ENCODE results near the gene GNB1L.
"Not testable (repeated sequence)": the region's sequence is repeated elsewhere in the genome, so short reads cannot be mapped to it uniquely, and the experiment has no call there.

Gene GNB1L

DNA sequence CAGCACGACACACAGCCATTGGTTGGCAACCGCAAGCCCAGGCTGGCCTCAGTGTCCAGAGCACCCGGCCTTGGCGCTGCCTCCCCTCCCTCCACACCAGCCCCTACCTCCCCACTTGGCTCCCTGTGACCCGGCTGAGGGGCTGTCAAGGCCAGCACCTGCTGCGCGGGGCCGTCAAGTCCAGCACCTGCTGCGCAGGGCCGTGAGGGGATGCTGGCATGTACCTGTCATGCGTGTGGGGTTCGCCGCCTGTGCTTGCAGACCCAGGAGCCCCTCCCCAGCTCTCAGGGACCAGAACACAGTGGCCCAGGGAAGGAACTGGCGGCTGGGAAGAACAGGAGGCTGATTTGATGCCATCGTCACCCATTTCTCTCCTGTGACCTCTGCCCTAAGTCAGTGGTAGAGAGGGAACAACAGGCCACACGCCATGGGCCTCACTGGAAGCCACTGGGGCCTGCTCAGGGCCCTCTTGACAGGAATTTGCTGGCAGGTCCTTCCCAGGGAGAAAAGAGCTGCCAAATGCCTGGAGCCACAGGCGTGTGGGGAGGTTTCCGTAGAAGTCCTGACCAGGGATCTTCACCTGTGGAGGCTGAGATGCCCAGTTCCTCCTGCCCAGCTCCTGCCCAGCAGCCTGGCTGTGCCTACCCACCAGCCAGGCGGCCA, 56.5 kb downstream of the GNB1L start:
- DNase-seq (ENCODE audit: low read depth in 2 of 3, low spot score in 1 of 3), result no peak

DNA sequence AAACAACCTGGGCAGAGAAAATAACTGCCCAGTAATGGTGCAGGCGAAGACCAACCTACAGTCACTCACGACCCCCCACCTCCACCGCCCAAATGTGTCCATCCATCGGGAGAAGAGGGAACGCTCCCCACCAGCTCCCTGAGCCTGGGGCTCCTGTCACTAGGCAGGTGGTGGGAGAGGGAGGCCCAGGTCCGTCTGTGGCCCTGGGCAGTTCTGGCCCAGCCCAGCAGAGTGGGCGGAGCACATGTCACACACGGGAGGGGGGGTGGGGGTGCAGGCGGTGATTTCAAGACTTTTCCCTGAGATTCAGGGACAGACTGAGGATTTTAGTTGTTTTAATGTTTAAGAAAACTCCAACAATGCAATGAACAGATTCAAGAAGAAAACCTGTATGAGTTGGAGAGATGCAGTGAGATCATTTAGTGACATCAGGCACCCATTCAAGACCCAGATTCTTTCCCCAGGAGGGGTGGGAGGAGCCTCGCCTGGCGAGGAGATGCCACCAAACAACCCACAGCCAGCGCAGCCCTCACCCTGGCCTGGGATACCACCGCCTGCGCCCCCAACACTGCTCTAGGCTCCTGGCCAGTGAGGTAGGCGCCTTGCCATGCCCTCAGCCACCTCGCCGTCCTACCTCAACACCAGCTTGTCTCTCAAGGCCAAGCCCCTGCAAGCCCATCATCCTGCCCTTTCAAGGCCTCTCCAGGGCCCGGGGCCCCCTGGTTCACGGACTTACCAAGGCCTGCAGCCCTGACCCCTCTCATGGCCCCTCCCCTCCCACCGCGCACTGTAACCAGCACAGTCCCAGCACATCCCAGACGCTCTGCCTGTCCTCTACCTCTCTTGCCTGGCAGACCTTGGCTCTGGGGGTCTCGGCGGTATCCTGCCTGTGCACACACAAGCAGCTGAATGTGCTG, 57.3 kb downstream of the GNB1L start:
- DNase-seq (ENCODE audit: low read depth in 2 of 3, low spot score in 1 of 3), result no peak

DNA sequence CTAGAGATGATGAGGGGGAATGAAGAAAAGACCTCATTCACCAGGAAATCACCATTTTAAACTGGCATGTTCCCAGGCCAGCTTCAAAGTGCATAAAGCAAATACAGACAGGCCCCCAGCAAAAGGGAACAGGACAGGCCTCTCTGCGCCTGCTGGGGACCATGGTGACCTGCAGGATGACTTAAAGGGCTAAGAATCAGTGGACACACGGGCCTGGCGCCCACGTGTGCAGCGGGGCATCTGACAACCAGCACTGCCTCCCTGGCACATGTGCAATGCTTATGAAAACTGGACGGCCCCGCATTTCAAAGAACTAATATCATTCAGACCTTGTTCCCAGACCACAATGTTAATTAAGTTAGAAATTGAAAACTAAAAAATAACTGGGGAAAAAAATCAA, 58.5 kb downstream of the GNB1L start:
- no peak for DNase-seq (ENCODE audit: low read depth in 2 of 3, low spot score in 1 of 3)

DNA sequence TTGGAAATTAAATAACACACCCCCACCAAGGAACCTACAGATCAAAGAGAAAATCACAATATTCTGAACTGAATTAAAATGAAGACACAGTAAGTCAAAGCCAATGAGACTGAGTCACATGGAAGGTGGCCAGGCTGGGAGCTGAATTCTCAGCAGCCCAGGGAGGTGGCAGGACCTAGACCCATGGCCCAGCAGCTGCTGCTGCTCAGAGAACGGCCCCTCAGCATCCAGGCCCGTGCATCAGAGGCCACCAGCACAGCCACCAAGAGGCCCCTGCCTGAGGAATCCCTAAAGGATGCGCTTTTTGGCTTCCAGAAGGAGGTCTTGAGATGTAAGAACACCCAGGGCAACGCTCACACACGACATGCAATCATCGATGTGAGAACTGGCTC, 59.1 kb downstream of the GNB1L start:
- DNase-seq (ENCODE audit: low read depth in 2 of 3, low spot score in 1 of 3), result no peak

DNA sequence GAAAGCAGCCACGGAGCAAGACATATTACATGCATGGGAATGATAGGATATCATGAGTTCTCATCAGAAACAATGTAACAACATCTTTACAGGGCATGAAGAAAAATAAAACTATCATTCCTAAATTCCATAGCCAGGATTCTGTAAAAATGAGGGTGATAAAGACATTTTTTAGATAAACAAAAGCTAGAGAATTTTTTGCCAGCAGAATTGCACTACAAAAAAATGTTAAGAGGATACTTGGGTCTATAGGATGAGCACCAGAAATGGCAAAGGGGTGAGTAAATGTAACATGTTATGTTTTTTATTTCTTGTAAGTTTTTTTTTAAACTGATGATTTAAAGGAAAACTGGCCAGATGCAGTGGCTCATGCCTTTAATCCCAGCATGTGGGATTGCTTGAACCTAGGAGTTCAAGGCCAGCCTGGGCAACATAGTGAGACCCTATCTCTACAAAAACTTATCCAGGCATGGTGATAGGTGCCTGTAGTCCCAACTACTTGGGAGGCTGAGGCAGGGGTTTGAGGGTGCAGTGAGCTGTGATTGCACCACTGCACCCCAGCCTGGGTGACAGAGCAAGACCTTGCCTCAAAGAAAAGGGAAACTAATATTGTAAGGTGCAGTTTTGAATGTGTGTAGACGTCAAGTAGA, 60.9 kb downstream of the GNB1L start:
- no peak for DNase-seq (ENCODE audit: low read depth in 2 of 3, low spot score in 1 of 3)

DNA sequence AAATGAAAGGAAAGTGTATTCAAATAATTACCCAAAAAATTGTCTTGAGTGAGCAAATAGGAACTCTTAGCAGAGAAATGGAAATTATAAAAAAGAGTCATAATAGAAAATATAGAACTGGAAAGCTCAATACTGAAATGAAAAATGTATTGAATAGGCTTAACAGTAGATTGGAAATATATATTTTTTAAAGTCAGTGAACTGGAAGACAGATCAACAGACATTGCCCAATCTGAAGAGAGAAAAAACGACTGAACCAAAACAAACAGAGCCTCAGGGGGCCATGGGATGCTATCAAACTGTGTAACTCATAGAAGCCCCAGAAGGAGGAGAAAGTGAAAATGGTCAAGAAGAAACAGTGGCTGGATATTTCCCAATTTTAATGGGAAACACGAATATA, 61.5 kb downstream of the GNB1L start:
- DNase-seq (ENCODE audit: low read depth in 2 of 3, low spot score in 1 of 3), result no peak

DNA sequence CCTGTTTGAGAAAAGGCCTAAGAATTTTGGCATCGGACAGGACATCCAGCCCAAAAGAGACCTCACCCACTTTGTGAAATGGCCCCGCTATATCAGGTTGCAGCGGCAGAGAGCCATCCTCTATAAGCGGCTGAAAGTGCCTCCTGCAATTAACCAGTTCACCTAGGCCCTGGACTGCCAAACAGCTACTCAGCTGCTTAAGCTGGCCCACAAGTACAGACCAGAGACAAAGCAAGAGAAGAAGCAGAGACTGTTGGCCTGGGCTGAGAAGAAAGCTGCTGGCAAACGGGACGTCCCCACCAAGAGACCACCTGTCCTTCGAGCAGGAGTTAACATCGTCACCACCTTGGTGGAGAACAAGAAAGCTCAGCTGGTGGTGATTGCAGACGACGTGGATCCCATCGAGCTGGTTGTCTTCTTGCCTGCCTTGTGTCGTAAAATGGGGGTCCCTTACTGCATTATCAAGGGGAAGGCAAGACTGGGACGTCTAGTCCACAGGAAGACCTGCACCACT, 62.2 kb downstream of the GNB1L start:
- DNase-seq (ENCODE audit: low read depth in 2 of 3, low spot score in 1 of 3), result not testable (repeated sequence)

DNA sequence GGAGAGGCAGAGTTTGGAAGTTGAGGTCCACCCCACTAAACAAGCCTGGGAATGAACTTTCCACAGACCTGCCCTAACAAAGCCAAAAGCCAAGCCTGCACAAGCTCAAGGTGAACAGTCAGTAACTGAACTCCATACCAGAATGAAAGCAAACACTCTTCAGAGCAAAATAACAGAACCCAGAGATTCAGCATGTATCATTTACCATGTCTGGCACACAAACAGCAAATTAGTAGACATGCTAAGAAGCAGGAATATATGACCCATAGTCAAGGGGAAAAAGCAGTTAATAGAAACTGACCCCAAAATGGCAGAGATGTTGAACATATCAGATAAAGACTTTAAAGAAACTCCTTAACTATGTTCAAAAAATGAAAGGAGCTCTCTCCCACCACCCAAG, 62.8 kb downstream of the GNB1L start:
- no peak for DNase-seq (ENCODE audit: low read depth in 2 of 3, low spot score in 1 of 3)

DNA sequence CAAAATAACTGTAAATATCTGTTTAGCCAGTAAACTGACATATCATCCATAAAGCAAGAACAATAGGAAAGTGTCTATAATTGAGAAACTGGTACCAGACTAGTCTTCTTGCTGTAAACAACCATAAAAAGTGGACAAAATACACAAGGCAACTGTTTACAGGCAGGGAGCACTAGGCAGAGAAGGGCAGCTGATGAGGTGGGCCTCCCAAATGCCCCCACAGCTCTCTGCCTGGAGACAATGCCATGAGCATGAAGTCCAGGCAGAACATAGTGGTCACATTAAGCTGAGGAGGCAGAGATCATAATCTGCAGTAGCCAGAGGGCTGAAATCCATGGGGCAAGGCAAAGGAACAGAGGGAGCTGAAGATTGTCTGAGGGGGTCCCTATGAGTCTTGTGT, 63.4 kb downstream of the GNB1L start:
- no peak for DNase-seq (ENCODE audit: low read depth in 2 of 3, low spot score in 1 of 3)

DNA sequence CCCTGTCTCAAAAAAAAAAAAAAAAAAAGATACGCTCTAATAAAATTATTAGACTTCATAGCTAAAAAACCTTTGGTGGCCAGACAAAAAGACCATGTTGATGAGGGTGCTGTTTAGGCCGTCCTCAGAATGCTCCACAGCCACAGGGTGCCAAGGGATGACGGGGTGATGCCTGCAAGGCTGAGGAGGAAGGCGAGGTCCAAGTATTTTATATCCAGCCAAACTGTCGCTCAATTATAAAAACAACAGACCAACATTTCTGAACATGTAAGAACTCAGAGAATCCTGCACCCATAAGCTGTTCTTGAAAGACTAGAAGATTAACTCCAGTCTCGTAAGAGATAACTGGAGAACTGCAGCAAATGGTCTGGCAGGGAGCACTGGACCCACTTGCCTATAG, 64.8 kb downstream of the GNB1L start:
- DNase-seq (ENCODE audit: low read depth in 2 of 3, low spot score in 1 of 3), result no peak

DNA sequence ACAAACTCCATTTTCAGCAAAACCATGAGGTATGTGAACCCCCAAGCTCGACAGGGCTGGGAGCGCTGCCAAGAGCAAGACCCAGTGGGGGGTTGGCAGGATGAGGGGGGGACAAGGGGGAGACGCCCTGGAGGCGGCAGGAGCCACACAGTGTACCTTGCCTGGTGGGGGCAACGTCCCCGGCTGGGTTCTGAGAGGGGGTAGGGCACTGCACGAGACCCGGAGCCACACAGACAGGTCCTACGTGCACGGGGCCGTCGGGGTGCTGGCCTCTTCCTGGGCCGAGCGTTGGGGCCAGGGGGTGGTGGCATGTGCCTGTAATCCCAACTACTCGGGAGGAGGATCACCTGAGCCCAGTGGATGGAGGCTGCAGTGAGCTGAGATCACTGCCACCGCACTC, 65.3 kb downstream of the GNB1L start:
- DNase-seq (ENCODE audit: low read depth in 2 of 3, low spot score in 1 of 3), result no peak

DNA sequence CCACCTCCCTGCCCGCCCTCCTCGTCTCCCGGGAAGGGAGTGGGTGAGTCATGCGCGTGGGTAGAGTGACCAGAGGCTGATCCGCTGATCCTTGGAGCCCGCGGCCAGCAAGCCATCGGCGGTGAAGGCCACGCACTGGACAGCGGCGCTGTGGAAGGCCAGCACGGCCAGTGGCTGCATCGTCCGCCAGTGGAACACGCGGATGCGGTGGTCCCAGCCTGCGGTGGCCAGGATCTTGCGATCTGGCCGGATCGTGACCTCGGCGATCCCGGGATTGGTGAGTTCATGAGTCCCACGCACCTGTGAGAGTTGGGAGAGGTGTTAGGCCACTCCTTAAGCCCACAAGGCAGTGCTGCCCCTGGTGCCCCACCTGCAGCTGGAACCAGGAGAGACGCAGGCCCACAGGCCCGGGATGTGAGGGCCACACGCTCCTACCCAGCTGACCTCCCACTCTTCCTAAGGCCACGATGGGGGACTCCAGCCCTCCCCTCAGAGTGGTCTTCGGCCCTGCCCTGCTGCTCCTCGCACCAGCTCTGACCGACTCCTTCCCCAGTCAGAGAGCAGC, 65.9 kb downstream of the GNB1L start:
- DNase-seq (ENCODE audit: low read depth in 2 of 3, low spot score in 1 of 3), result no peak

DNA sequence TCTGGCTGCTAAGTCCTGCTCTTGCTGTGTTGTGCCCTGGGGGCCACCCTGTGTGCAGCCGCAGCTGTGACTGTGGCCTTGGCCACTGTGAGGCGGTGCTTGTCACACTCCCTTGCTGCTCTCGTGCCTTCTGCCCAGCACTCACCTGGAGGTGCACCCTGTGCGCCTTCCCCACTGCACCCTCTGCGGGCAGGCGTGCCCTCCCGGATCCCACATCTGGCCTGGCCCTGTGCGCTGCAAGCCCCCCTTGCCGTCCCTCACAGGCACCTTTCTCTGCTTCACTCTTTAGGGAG, 66.9 kb downstream of the GNB1L start:
- no peak for DNase-seq (ENCODE audit: low read depth in 2 of 3, low spot score in 1 of 3)

DNA sequence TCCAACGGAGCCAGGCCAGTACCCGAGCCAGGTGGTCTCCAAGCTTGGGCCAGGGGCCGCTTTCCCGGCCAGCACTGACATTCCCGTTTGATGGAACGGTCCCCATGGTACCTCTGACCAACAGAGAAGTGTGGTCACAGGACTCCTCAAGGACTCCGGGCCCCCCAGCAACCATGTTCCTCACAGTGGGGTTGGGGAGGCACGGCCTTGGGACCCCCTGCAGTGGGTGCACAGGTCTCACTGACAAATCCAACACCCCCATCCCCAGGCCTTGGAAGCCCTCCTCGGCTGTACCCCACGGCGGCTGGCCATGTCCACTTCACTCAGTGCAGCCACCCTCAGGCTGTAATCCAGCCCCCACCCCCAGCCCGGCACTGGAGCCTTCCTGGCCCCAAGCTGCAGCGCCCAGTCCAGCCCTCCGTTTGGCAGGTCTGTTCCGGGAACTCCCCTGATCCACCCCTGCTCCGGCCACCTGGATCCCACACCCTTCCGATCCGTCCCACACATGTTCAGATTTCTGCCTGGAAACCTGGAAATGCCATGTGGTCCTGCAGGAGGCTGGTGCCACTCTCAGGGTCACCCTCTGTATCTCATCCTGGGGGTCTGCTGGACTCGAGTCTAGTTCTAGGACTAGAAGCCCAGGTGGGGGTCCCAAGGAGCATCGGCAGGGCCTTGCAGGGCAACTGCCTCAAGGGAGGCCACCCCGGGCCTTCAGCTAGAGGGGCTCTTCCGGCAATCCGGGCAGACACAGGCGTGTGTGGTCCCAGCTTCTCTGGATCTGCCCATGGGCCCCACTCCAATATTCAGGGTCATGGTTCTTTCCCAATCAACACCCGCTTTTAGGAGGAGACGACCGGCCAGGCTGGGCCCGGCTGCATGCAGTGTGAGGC, 67.5 kb downstream of the GNB1L start:
- no peak for DNase-seq (ENCODE audit: low read depth in 2 of 3, low spot score in 1 of 3)

DNA sequence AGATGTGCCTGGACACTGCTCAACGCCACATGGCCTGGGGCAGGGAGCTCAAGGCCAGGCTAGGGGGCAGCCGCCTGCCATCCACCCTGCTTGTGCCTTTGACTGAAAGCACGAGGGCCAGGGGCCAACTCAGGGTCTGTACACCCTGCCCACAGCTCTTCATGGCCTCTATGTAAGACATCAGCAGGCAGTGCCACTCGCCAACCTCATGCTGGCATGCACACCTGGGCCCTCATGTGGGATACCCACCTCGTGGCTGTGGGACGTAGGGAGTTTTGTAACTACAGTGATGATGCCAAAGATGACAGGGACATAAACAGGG, 68.4 kb downstream of the GNB1L start:
- no peak for DNase-seq (ENCODE audit: low read depth in 2 of 3, low spot score in 1 of 3)

DNA sequence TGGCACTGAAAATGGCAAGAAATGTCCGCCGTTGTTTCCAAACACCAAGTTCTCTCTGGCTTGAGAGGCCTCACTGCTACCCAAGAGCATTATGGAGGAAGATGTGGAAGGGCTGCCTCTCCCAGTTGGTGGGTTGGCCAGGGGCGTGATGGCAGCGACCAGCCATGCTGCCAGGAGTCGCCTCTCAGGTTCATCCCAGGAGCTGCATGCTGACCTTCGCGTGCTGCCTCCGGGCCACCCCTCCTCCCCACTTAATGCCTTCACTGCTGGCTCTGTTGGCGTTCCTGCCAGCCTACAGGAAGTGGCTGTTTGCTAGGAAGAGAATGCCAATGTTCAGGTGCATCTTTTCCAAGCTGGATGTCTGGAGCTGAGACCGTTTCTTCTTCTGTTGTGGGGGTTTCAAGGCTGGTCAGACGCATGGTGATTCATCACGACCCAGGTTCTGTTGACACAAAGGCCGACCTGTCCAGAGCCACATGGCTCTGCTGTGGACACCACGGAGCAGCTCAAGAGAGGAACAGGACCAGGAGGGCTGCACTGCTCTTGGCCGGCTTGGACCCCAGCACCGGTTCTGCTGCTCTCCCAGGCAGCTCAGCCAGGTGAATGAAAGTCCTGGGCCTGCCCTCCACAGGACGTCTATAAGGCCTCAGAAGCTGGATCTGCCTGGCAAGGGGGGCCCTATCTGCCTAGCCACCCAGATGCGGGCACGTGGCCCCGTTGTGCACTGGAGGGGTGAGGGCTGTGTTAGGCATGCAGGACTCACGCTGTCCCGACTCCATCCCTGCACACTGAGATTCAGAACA, 69.0 kb downstream of the GNB1L start:
- DNase-seq (ENCODE audit: low read depth in 2 of 3, low spot score in 1 of 3), result no peak

DNA sequence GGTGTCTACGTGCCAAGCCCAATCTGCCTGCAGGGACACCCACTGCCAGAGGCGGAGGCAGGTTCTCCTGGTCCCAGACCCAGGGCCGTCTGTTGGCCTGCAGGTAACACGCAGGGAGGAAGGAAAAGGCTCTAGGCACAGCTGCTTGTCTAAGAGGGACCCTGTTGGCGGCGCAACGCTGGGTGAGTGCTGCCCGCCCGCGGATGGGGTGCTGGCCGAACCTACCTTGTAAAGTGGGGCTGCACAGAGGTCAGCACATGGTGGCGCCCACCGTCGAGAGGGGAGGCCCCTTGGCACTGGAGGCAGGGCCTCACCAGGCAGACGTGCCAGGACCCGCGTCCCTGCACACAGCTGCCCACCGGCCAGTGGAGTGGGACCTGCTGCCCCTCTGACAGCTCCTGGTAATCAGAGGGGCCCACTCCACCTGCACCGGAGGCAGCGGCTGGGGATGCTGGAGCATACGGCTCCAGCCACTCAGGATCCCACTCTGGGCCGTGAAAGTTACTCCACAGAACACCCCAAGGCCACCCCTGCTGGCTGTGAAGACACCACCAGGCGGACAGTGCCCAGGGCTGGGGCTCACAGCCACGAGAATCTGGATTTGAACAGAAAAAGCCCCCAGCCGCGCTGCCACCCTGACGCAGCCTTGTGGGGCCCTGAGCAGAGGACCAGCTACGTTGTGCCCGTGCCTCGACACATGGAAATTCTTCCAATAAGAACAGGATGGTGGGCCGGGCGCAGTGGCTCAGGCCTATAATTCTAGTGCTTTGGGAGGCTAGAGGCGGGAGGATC, 70.1 kb downstream of the GNB1L start:
- DNase-seq (ENCODE audit: low read depth in 2 of 3, low spot score in 1 of 3), result no peak

DNA sequence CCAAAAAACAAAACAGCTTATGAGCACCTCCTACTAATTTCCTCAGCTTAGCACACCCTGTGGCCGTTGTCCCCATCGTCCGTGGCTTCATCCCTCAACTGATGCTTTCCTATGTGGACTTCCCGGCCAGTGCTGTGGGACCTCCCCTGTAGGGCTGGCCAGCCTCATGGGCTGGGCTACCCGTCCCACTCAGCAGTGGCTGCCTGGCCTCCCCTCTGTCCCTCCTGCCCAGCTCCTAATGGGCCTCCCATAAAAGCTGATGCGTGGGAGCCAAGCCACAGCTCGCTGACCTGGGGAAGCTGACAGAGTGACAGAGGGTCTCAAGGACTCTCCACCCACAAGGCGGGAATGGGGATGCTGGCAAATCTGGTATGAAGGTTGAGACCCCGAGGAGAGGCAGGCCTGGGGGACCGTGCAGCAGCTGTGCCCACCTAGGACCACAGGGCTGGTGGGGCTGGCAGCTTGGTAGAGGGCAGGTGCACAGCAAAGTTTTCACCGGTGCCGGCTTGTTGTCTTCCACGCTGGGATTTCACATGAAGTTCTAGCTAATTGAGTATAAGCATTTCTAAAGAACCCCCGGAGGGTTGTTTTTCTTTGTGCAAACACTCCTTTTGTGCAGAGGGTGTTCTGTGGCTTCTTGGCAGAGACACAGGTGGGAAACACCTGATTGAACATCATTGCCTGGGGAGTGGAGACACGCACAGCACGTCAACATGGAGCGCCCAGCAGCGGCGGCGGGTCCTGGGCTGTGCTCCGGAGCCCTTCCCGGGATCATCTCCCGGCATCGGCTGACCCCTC, 70.9 kb downstream of the GNB1L start:
- no peak for DNase-seq (ENCODE audit: low read depth in 2 of 3, low spot score in 1 of 3)

DNA sequence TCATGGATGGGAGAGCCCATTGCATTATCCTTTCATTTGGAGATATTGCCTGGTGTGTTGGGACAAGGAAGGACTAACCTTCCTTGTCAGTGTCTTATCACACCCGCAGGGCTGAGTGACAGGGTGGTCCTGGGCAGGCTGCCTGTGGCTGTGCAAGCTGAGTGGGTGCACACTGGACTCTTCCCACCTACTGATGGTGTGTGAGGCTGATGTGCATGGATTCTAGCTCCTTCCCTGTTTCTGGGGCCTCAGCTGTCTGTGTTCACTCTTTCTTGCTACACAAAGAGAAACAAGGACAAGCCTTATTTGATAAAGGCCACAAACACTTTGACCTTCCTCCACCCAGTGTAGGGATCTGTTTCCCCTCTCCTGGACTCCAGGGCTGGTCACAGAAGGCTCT, 72.1 kb downstream of the GNB1L start:
- no peak for DNase-seq (ENCODE audit: low read depth in 2 of 3, low spot score in 1 of 3)
